ENCODE results near the gene UBN1. TPM values are rescaled to one million over a fixed set of nuclear protein-coding genes. Genes with fewer than 3 reads are reported as not detected.

The UBN1 gene
- total RNA-seq, 2 experiments from 2014 or later: 45.7 to 45.8 TPM

GRCh38 chr16:4859190-4859899 lies 12.1 kb downstream of the UBN1 start:
- Mint-ChIP-seq H3K4me3 (no peak overlapping the region), H3K27ac (no peak overlapping the region), H3K9me3 (no peaks in the 10 kb centered on the region), H3K27me3 (no peaks in the 10 kb centered on the region), H3K36me3 (ENCODE audit: low read depth) (peaks cover 92% of the 10 kb centered on the region), H3K4me1 (ENCODE audit: low read depth) (peaks cover 3% of the 10 kb centered on the region)
- intact Hi-C loops (cut with DNase I, micrococcal nuclease): no loop called here
- Histone ChIP-seq H3K4me3 (ENCODE audit: low read length) (no peak overlapping the region), H3K9me3 (ENCODE audit: control insufficient read depth in 1 of 2, insufficient read depth in 1 of 2, low read length in 2 of 2) (no peaks in the 10 kb centered on the region), H3K27me3 (ENCODE audit: control insufficient read depth in 1 of 2, insufficient read depth in 2 of 2, low read length in 2 of 2) (no peaks in the 10 kb centered on the region), H3K36me3 (ENCODE audit: insufficient read depth, low read length) (peaks cover 80% of the 10 kb centered on the region), H3K27ac (ENCODE audit: low read depth in 1 of 2, low read length in 2 of 2) (no peak overlapping the region), H3K4me1 (ENCODE audit: insufficient read depth, low read length) (no peaks in the 10 kb centered on the region)
- no peak for TF ChIP-seq CTCF (IDR thresholded peaks at IDR 0.05)
- ChIA-PET CTCF (no interaction called here), POLR2A (no interaction called here)
- ATAC-seq (ENCODE audit: poor library complexity) (no peak), DNase-seq (no peak)

- ATAC-seq (ENCODE audit: poor library complexity): no peak
- H3K27me3 Mint-ChIP-seq: no peaks in the 10 kb centered on the region
- TF ChIP-seq CTCF (IDR thresholded peaks at IDR 0.05): no peak
- intact Hi-C loops (cut with DNase I, micrococcal nuclease): no loop called here
- no peak for DNase-seq
- CTCF ChIA-PET: no interaction called here
- H3K36me3 Mint-ChIP-seq (ENCODE audit: low read depth): peaks cover 92% of the 10 kb centered on the region
- H3K4me1 ChIP-seq (ENCODE audit: insufficient read depth, low read length): no peaks in the 10 kb centered on the region
- H3K4me3 ChIP-seq (ENCODE audit: low read length): no peak overlapping the region
- H3K27ac Mint-ChIP-seq: no peak overlapping the region
- H3K27ac ChIP-seq (ENCODE audit: low read depth in 1 of 2, low read length in 2 of 2): no peak overlapping the region
- H3K27me3 ChIP-seq (ENCODE audit: control insufficient read depth in 1 of 2, insufficient read depth in 2 of 2, low read length in 2 of 2): no peaks in the 10 kb centered on the region
- H3K36me3 ChIP-seq (ENCODE audit: insufficient read depth, low read length): peaks cover 82% of the 10 kb centered on the region
- H3K9me3 ChIP-seq (ENCODE audit: control insufficient read depth in 1 of 2, insufficient read depth in 1 of 2, low read length in 2 of 2): no peaks in the 10 kb centered on the region
- H3K9me3 Mint-ChIP-seq: no peaks in the 10 kb centered on the region
- H3K4me3 Mint-ChIP-seq: no peak overlapping the region
- POLR2A ChIA-PET: no interaction called here
- H3K4me1 Mint-ChIP-seq (ENCODE audit: low read depth): peaks cover 8% of the 10 kb centered on the region
These were observed 12.6 kb downstream of the UBN1 start for GRCh38 chr16:4859900-4860255.

- H3K27me3 ChIP-seq (ENCODE audit: control insufficient read depth in 1 of 2, insufficient read depth in 2 of 2, low read length in 2 of 2): no peaks in the 10 kb centered on the region
- intact Hi-C loops (cut with DNase I, micrococcal nuclease): no loop called here
- peaks cover 86% of the 10 kb centered on the region for H3K36me3 Mint-ChIP-seq (ENCODE audit: low read depth)
These were observed 13.6 kb downstream of the UBN1 start for GRCh38 chr16:4860727-4861342.

More at GRCh38 chr16:4860727-4861342, 13.6 kb downstream of the UBN1 start:
- no peak for TF ChIP-seq CTCF (IDR thresholded peaks at IDR 0.05)
- POLR2A ChIA-PET: interaction anchor here (1.9 kb wide), 1 partner anchor 14 kb away, joined by 4 read pairs; the partner anchor contains the start of genes GLYR1 and UBN1
- Histone ChIP-seq H3K4me3 (ENCODE audit: low read length) (no peak overlapping the region), H3K36me3 (ENCODE audit: insufficient read depth, low read length) (peaks cover 73% of the 10 kb centered on the region), H3K27ac (ENCODE audit: low read depth in 1 of 2, low read length in 2 of 2) (no peak overlapping the region), H3K4me1 (ENCODE audit: insufficient read depth, low read length) (no peaks in the 10 kb centered on the region), H3K9me3 (ENCODE audit: control insufficient read depth in 1 of 2, insufficient read depth in 1 of 2, low read length in 2 of 2) (no peaks in the 10 kb centered on the region)
- Mint-ChIP-seq H3K4me3 (no peak overlapping the region), H3K27me3 (no peaks in the 10 kb centered on the region), H3K9me3 (no peaks in the 10 kb centered on the region), H3K27ac (no peak overlapping the region), H3K4me1 (ENCODE audit: low read depth) (peaks cover 13% of the 10 kb centered on the region)
- ATAC-seq (ENCODE audit: poor library complexity) (no peak), DNase-seq (no peak)
- CTCF ChIA-PET: no interaction called here

All from CD4-positive, alpha-beta T cell (primary cell).